GM18498 (cell line): ENCODE data around the gene UBR1.

Experiments
- ATAC-seq: cut with Tn5 transposase; IDR thresholded peaks from one replicate; pipeline ENCODE4 v1.9.1; 2021; ENCODE audit warnings: mild to moderate bottlenecking, moderate library complexity; ENCODE audit not compliant: unreplicated experiment

The UBR1 gene

GRCh38 chr15:43111354-43111753 lies 5.5 kb upstream of the UBR1 start:
- ATAC-seq, result no peak

- ATAC-seq, result no peak
These were observed 1.9 kb upstream of the UBR1 start for GRCh38 chr15:43107751-43108150.

GRCh38 chr15:43106486-43106829 lies 620 bp upstream of the UBR1 start:
- ATAC-seq, result no peak

- ATAC-seq, result peak; percentile 17
These were observed 631 bp downstream of the UBR1 start for GRCh38 chr15:43105077-43105736.

DNA sequence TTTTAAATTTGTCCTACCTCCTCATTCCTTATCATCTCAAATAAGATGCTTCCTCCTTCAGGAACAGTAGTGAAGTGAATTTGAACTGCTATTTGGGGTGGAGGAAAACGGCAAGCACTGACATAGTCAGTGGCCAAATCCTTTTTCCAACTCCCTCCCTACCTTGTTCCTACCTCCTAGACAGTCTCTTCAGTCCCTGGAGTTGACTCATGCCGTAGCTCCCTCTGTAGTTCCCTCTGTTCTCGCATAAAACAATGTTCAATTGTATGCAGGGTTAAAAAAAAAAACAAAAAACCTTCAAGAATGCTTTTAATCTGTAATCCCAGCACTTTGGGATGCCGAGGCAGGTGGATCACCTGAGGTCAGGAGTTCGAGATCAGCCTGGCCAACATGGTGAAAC lies 1.4 kb downstream of the UBR1 start:
- ATAC-seq, result no peak

GRCh38 chr15:43103907-43104306 lies 1.9 kb downstream of the UBR1 start:
- ATAC-seq, result no peak

- no peak for ATAC-seq
These were observed 3.7 kb downstream of the UBR1 start for GRCh38 chr15:43102187-43102586.

DNA sequence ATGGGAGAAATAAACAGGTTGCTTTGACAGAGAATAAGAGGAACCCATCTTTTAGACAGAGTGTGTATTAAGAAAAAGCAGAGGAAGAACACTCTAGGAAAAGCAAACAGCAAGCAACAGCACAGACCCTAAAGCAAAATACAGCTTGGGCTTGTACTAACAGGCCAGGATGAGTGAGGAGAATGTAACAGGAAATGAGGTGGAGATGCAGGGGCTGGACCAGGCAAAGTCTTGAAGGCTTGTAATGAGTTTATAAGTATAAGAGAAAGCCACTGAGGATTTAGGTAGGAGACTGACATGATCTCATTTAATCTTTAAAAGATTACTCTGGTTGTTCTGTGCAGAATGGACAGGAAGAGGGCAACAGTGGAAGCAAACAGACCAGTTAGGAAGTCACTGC lies 4.9 kb downstream of the UBR1 start:
- no peak for ATAC-seq

DNA sequence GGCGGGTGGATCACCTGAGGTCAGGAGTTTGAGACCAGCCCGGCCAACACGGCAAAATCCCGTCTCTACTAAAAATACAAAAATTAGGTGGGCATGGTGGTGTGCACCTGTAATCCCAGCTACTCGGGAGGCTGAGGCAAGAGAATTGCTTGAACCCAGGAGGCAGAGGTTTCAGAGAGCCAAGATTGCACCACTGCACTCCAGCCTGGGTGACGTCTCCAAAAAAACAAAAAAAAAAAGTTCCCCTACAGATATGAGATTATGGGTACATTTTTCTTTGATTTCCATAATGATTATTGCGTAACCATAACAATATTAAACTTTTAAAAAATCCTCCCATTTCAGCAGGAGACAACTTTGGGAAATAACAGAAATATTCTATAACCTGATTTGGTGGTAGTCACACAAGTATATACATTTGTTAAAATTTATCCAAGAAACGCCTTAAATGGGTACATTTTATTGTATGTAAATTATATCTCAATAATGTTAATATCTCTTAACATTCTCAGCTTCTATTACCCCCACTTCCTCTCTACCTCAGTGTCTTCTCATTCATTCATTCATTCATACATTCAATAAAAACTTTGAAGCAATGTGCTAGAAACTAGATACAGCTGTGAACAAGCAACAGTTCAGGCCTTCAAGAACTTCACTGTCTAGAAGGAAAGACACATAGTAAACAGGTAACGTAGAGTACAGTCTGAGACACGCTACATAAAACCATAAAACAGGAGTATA lies 6.6 kb downstream of the UBR1 start:
- no peak for ATAC-seq

GRCh38 chr15:43096411-43096810 lies 9.4 kb downstream of the UBR1 start:
- no peak for ATAC-seq

DNA sequence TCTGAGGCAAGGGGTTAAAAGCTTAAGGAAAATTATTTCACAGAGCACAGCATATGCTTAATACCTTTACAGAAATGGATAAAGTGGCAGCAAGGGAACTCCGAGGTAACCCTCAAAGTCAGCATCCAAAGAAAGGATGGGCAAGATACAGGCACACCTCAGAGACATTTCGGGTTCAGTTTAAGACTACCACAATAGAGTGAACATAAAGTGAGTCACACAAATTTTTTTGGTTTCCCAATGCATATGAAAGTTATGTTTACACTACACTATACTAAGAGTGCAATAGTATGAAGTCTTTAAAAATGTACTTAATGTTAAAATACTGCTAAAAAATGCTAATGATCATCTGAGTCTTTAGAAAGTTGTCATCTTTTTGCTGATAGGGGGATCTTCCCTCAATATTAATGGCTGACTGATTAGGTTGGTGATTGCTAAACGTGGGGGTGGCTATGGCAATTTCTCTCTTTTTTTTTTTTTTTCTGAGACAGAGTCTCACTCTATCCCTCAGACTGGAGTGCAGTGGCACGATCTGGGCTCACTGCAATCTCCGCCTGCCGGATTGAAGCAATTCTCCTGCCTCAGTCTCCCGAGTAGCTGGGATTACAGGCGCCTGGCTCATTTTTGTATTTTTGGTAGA lies 10.0 kb downstream of the UBR1 start:
- ATAC-seq, result no peak

DNA sequence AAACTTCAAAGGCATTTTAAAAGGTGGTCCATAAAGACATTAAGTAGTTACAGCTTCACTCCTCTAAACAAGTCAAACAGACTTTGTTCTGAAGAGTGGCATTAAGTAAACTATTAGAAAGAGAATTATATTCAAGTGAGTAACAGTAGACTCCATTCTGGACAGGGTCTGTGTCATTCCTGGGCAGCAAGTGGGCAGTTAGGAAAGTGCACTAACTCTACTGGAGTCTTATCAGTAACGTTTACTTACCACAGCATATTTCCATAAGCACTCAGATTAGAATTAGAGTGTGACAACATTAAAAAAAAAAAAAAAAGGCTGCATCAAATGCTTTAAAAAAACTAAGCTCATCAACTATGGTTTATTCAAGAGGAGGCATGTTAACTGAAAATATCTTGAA lies 10.6 kb downstream of the UBR1 start:
- no peak for ATAC-seq

DNA sequence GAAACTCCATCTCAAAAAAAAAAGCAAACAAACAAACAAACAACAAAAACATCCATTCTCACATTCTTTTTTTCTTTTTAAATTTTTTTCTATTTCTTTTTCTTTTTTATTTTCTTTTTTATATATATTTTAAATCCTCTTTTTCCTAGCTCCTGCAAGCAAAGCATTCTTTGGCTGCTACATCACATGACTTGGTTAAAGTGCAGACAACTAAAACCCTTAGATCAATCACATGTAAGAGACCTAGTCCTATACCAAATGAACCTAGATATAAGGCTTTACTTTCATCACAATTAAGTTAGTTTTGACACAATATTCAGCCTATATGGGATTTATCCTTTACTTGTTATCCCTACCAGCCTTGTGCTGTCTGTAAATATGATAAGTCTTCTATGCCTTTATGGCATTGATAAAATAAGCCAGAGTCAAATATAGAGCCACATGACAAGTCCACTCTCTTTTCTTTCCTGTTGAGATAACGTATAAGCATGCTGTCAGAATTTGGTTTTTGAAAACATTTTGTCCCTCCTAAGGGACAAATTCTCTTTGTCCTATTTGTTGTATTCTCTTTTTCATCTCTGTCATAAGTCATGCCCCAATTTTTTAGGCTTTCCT lies 11.3 kb downstream of the UBR1 start:
- ATAC-seq, result no peak

DNA sequence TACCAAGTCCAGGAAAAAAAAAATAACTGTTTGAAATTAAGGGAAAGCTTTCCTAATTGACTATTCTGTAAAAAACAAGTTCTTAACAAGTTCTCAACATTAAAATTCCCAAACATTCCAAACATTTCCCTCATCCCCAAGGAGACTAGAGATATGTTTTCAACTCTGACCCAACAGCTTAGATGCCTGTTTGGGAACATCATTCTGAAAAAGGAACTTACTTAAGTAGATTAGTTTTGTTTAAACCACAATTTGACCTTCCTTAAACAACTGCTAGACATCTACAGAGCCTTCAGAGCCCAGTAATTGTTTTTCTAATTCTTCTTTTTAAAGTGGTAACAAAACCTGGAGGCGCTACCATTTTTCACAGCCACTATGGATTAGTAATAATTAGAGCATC lies 12.8 kb downstream of the UBR1 start:
- no peak for ATAC-seq

DNA sequence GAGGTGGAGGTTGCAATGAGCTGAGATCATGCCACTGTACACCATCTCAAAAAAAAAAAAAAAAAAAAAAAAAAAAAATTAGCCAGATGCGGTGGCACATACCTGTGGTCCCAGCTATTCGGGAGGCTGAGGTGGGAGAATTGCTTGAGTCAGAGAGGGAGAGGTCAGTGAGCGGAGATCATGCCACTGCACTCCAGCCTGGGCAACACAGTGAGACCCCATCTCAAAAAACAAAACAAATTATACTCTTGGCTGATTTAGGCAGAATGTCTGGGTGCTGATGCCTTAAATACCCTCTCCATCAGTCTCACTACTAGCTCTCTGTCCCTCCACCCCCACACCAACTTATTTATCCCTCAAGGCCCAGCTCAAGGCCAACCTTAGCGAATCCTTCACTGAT lies 14.0 kb downstream of the UBR1 start:
- no peak for ATAC-seq

GRCh38 chr15:43086551-43086950 lies 19.3 kb downstream of the UBR1 start:
- ATAC-seq, result no peak

GRCh38 chr15:43085921-43086320 lies 19.9 kb downstream of the UBR1 start:
- no peak for ATAC-seq

DNA sequence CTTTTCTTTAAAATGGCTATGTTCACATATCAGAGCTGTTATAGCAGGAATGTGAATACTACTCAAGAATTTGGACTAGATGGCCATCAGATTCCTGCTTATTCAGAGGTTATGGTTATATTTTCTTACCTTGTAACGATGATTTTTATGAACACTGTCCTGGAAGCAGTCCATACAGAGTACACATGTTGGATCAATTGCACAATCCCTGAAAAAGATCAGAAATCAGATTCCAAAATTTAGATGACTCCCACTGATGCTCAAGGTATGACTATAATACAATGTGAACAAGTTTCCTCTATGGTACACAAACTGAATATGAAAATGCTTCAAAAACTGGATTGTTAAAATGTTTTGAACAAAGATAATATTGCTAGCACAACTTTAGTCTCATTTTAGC lies 23.3 kb downstream of the UBR1 start:
- no peak for ATAC-seq

GRCh38 chr15:43081283-43081682 lies 24.6 kb downstream of the UBR1 start:
- ATAC-seq, result no peak

- ATAC-seq, result no peak
These were observed 34.4 kb downstream of the UBR1 start for GRCh38 chr15:43071451-43071850.

DNA sequence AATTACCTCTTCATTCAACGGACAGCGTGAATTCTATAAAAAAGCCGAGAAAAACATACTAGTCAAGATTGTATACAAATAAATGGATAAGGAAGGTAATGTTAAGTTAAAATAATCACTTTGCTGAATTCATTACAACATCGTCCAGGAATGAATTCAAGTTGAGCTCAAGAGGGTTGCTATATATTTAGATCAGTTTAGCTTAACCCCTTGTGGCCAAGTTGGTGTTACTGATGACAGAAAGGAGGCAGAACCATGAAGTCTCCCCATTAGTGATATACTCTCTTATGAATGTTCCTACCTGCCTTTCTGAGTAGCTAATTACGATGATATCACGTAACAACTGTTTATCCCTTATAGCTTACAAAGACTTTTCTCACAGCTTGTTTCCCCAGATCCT lies 34.9 kb downstream of the UBR1 start:
- no peak for ATAC-seq

GRCh38 chr15:43070249-43070648 lies 35.6 kb downstream of the UBR1 start:
- ATAC-seq, result no peak
